ENCODE data around the gene SH3RF3. TPM values are rescaled to one million over a fixed set of nuclear protein-coding genes. Genes with fewer than 3 reads are reported as not detected.

SH3RF3 gene
- total RNA-seq, 1 experiment from 2014 or later, result 0.34 TPM

DNA sequence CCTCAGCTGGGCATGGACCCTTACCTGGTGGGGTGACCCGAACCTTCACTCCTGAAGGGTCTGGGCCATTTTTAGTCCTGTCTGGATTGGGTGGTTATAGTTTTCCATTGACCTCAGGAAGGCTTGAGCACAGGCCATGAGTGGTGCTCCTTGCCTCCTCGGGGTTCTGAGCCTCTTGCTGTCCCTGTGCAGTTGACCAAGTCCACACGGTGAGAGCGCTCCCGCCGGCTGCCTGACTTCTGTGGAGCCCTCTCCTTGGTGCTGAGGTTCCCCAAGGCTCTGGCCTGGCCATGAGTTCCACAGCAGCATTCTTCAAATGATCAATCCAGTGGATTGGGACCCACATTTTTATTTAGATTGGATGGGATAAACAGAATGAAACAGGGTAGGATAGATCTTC is 325.3 kb downstream of the SH3RF3 start:
- H3K9ac ChIP-seq (ENCODE audit: low read length), result no peak overlapping the region

GRCh38 chr2:109454765-109455394 is 325.9 kb downstream of the SH3RF3 start:
- H2AFZ ChIP-seq (ENCODE audit: low read length), result no peak overlapping the region
- no peaks in the 10 kb centered on the region for H3K27me3 ChIP-seq (ENCODE audit: low read length)
- no peak overlapping the region for H3K4me2 ChIP-seq (ENCODE audit: low read depth, low read length, poor library complexity, severe bottlenecking)
- no peak overlapping the region for H3K27ac ChIP-seq (ENCODE audit: low read length)
- no peaks in the 10 kb centered on the region for H4K20me1 ChIP-seq (ENCODE audit: insufficient read depth, low read depth, low read length)
- H3K4me1 ChIP-seq (ENCODE audit: low read length), result peaks cover 13% of the 10 kb centered on the region
- no peak overlapping the region for H3K4me3 ChIP-seq (ENCODE audit: low read length)
- H3K36me3 ChIP-seq (ENCODE audit: insufficient read depth, low read length), result no peaks in the 10 kb centered on the region
- H3K9ac ChIP-seq (ENCODE audit: low read length), result no peak overlapping the region
- H3K9me2 ChIP-seq (replicated peaks; ENCODE audit: insufficient read depth, low read length), result no peaks in the 10 kb centered on the region
- no peaks in the 10 kb centered on the region for H3K79me2 ChIP-seq (ENCODE audit: low read length)
- DNase-seq, result no peak
- H3K9me3 ChIP-seq (ENCODE audit: low read length), result no peaks in the 10 kb centered on the region

More for the DNA sequence above, 325.3 kb downstream of the SH3RF3 start:
- no peaks in the 10 kb centered on the region for H4K20me1 ChIP-seq (ENCODE audit: insufficient read depth, low read depth, low read length)
- H3K4me2 ChIP-seq (ENCODE audit: low read depth, low read length, poor library complexity, severe bottlenecking), result no peak overlapping the region
- H3K79me2 ChIP-seq (ENCODE audit: low read length), result no peaks in the 10 kb centered on the region
- no peak for DNase-seq
- H3K9me3 ChIP-seq (ENCODE audit: low read length), result no peaks in the 10 kb centered on the region
- no peak overlapping the region for H2AFZ ChIP-seq (ENCODE audit: low read length)
- H3K36me3 ChIP-seq (ENCODE audit: insufficient read depth, low read length), result no peaks in the 10 kb centered on the region
- H3K4me3 ChIP-seq (ENCODE audit: low read length), result no peak overlapping the region
- H3K4me1 ChIP-seq (ENCODE audit: low read length), result peaks cover 13% of the 10 kb centered on the region
- H3K27ac ChIP-seq (ENCODE audit: low read length), result no peak overlapping the region
- H3K27me3 ChIP-seq (ENCODE audit: low read length), result no peaks in the 10 kb centered on the region
- H3K9me2 ChIP-seq (replicated peaks; ENCODE audit: insufficient read depth, low read length), result no peaks in the 10 kb centered on the region

- H3K79me2 ChIP-seq (ENCODE audit: low read length), result no peaks in the 10 kb centered on the region
- H3K9ac ChIP-seq (ENCODE audit: low read length), result no peak overlapping the region
- DNase-seq, result no peak
- no peak overlapping the region for H3K4me2 ChIP-seq (ENCODE audit: low read depth, low read length, poor library complexity, severe bottlenecking)
- H3K9me3 ChIP-seq (ENCODE audit: low read length), result no peaks in the 10 kb centered on the region
- H3K27ac ChIP-seq (ENCODE audit: low read length), result no peak overlapping the region
- H3K36me3 ChIP-seq (ENCODE audit: insufficient read depth, low read length), result no peaks in the 10 kb centered on the region
- no peaks in the 10 kb centered on the region for H4K20me1 ChIP-seq (ENCODE audit: insufficient read depth, low read depth, low read length)
- no peak overlapping the region for H2AFZ ChIP-seq (ENCODE audit: low read length)
- no peaks in the 10 kb centered on the region for H3K9me2 ChIP-seq (replicated peaks; ENCODE audit: insufficient read depth, low read length)
- H3K4me3 ChIP-seq (ENCODE audit: low read length), result no peak overlapping the region
- H3K27me3 ChIP-seq (ENCODE audit: low read length), result no peaks in the 10 kb centered on the region
- peaks cover 13% of the 10 kb centered on the region for H3K4me1 ChIP-seq (ENCODE audit: low read length)
Measured at GRCh38 chr2:109455731-109456691, 327.0 kb downstream of the SH3RF3 start.

GRCh38 chr2:109456776-109457175 is 327.8 kb downstream of the SH3RF3 start:
- no peaks in the 10 kb centered on the region for H3K27me3 ChIP-seq (ENCODE audit: low read length)
- no peaks in the 10 kb centered on the region for H4K20me1 ChIP-seq (ENCODE audit: insufficient read depth, low read depth, low read length)
- no peak overlapping the region for H3K9ac ChIP-seq (ENCODE audit: low read length)
- no peaks in the 10 kb centered on the region for H3K36me3 ChIP-seq (ENCODE audit: insufficient read depth, low read length)
- H3K27ac ChIP-seq (ENCODE audit: low read length), result no peak overlapping the region
- no peak overlapping the region for H3K4me3 ChIP-seq (ENCODE audit: low read length)
- no peak for DNase-seq
- no peak overlapping the region for H2AFZ ChIP-seq (ENCODE audit: low read length)
- H3K4me1 ChIP-seq (ENCODE audit: low read length), result peaks cover 13% of the 10 kb centered on the region
- H3K4me2 ChIP-seq (ENCODE audit: low read depth, low read length, poor library complexity, severe bottlenecking), result no peak overlapping the region
- no peaks in the 10 kb centered on the region for H3K9me2 ChIP-seq (replicated peaks; ENCODE audit: insufficient read depth, low read length)
- no peaks in the 10 kb centered on the region for H3K9me3 ChIP-seq (ENCODE audit: low read length)
- no peaks in the 10 kb centered on the region for H3K79me2 ChIP-seq (ENCODE audit: low read length)

DNA sequence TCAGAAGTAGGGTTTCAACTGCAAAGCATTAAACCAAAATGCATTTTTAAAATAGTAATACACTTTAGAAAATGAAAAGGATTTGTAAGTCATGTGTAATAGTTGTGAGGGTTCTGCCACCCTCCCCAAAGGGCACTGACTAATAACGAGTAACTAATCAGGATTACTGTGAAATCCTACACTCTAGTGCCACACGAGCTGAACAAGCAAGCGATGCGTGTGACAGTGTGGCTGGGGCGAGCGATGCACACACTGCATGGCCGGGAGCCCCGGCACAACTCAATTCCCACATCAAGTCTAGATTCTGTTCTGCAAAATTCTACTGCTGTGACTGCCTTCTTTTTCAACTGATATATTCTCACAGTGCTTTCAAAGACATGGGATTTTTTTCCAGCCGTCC is 328.4 kb downstream of the SH3RF3 start:
- H3K4me3 ChIP-seq (ENCODE audit: low read length), result no peak overlapping the region
- no peaks in the 10 kb centered on the region for H4K20me1 ChIP-seq (ENCODE audit: insufficient read depth, low read depth, low read length)
- peak overlapping the region; percentile 45 for H3K4me2 ChIP-seq (ENCODE audit: low read depth, low read length, poor library complexity, severe bottlenecking)
- no peaks in the 10 kb centered on the region for H3K27me3 ChIP-seq (ENCODE audit: low read length)
- no peaks in the 10 kb centered on the region for H3K9me2 ChIP-seq (replicated peaks; ENCODE audit: insufficient read depth, low read length)
- H3K9ac ChIP-seq (ENCODE audit: low read length), result no peak overlapping the region
- H2AFZ ChIP-seq (ENCODE audit: low read length), result no peak overlapping the region
- no peaks in the 10 kb centered on the region for H3K36me3 ChIP-seq (ENCODE audit: insufficient read depth, low read length)
- H3K9me3 ChIP-seq (ENCODE audit: low read length), result no peaks in the 10 kb centered on the region
- peaks cover 13% of the 10 kb centered on the region for H3K4me1 ChIP-seq (ENCODE audit: low read length)
- no peaks in the 10 kb centered on the region for H3K79me2 ChIP-seq (ENCODE audit: low read length)
- peak overlapping the region; percentile 41 for H3K27ac ChIP-seq (ENCODE audit: low read length)
- DNase-seq, result peak; percentile 63

- peaks cover 13% of the 10 kb centered on the region for H3K4me1 ChIP-seq (ENCODE audit: low read length)
- H3K79me2 ChIP-seq (ENCODE audit: low read length), result no peaks in the 10 kb centered on the region
- no peaks in the 10 kb centered on the region for H3K36me3 ChIP-seq (ENCODE audit: insufficient read depth, low read length)
- peak; percentile 68 for DNase-seq
- no peak overlapping the region for H3K9ac ChIP-seq (ENCODE audit: low read length)
- no peaks in the 10 kb centered on the region for H4K20me1 ChIP-seq (ENCODE audit: insufficient read depth, low read depth, low read length)
- H3K9me3 ChIP-seq (ENCODE audit: low read length), result no peaks in the 10 kb centered on the region
- peak overlapping the region; percentile 41 for H3K27ac ChIP-seq (ENCODE audit: low read length)
- H3K9me2 ChIP-seq (replicated peaks; ENCODE audit: insufficient read depth, low read length), result no peaks in the 10 kb centered on the region
- no peak overlapping the region for H3K4me3 ChIP-seq (ENCODE audit: low read length)
- H3K27me3 ChIP-seq (ENCODE audit: low read length), result no peaks in the 10 kb centered on the region
- no peak overlapping the region for H2AFZ ChIP-seq (ENCODE audit: low read length)
- peak overlapping the region; percentile 45 for H3K4me2 ChIP-seq (ENCODE audit: low read depth, low read length, poor library complexity, severe bottlenecking)
Measured at GRCh38 chr2:109457794-109458193, 328.8 kb downstream of the SH3RF3 start.

- no peaks in the 10 kb centered on the region for H4K20me1 ChIP-seq (ENCODE audit: insufficient read depth, low read depth, low read length)
- H3K36me3 ChIP-seq (ENCODE audit: insufficient read depth, low read length), result no peaks in the 10 kb centered on the region
- DNase-seq, result no peak
- no peak overlapping the region for H2AFZ ChIP-seq (ENCODE audit: low read length)
- no peak overlapping the region for H3K9ac ChIP-seq (ENCODE audit: low read length)
- no peak overlapping the region for H3K4me2 ChIP-seq (ENCODE audit: low read depth, low read length, poor library complexity, severe bottlenecking)
- H3K4me1 ChIP-seq (ENCODE audit: low read length), result peaks cover 13% of the 10 kb centered on the region
- H3K9me3 ChIP-seq (ENCODE audit: low read length), result no peaks in the 10 kb centered on the region
- H3K79me2 ChIP-seq (ENCODE audit: low read length), result no peaks in the 10 kb centered on the region
- H3K27me3 ChIP-seq (ENCODE audit: low read length), result no peaks in the 10 kb centered on the region
- peak overlapping the region; percentile 9; the same call in 1 of the 2 replicates for H3K27ac ChIP-seq (ENCODE audit: low read length)
- no peak overlapping the region for H3K4me3 ChIP-seq (ENCODE audit: low read length)
- no peaks in the 10 kb centered on the region for H3K9me2 ChIP-seq (replicated peaks; ENCODE audit: insufficient read depth, low read length)
Measured at GRCh38 chr2:109458512-109458911, 329.5 kb downstream of the SH3RF3 start.

DNA sequence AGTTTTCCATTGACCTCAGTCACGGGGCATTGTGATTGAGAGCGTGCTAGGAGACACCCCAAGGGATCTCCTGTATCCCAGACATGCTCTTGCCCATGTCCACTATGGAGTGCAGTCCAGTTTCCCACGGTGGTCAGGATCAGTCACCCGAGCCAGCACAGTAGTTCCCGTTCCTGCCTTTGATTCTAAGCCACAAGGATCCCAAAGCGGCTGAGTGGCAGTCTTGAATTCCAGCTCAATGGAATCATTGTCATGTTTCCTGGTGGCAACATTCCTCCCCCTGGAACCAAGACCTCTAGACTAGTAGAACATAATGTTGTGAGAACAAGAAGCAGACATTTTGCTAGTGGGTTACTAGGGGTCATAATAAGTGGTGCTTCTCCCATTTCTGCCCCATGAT is 330.5 kb downstream of the SH3RF3 start:
- no peak for DNase-seq
- Histone ChIP-seq H3K9ac (ENCODE audit: low read length) (no peak overlapping the region), H2AFZ (ENCODE audit: low read length) (no peak overlapping the region), H3K4me3 (ENCODE audit: low read length) (no peak overlapping the region), H4K20me1 (ENCODE audit: insufficient read depth, low read depth, low read length) (no peaks in the 10 kb centered on the region), H3K9me2 (replicated peaks; ENCODE audit: insufficient read depth, low read length) (no peaks in the 10 kb centered on the region), H3K27ac (ENCODE audit: low read length) (no peak overlapping the region), H3K27me3 (ENCODE audit: low read length) (no peaks in the 10 kb centered on the region), H3K4me2 (ENCODE audit: low read depth, low read length, poor library complexity, severe bottlenecking) (no peak overlapping the region), H3K36me3 (ENCODE audit: insufficient read depth, low read length) (no peaks in the 10 kb centered on the region), H3K9me3 (ENCODE audit: low read length) (no peaks in the 10 kb centered on the region), H3K4me1 (ENCODE audit: low read length) (peaks cover 13% of the 10 kb centered on the region), H3K79me2 (ENCODE audit: low read length) (no peaks in the 10 kb centered on the region)
